NCI-H345 (cell line): Measurements from ENCODE around the gene CISH.

ENCODE experiments used
- DNase-seq: peaks from one replicate; lab custom pipeline; 2025; lab: John Stamatoyannopoulos, UW

The CISH gene

GRCh38 chr3:50611464-50612233 lies at the start of gene CISH:
Gene CISH, minus strand, starts transcription at chr3:50611774. Its CDS starts 124 bp downstream, at chr3:50611650.
- DNase-seq, result peak; percentile 73

- DNase-seq, result no peak
These were observed 48.8 kb upstream of the CISH start for GRCh38 chr3:50660386-50660785.

GRCh38 chr3:50658831-50659230 lies 47.3 kb upstream of the CISH start:
- no peak for DNase-seq

- no peak for DNase-seq
These were observed 46.8 kb upstream of the CISH start for GRCh38 chr3:50658416-50658815.

GRCh38 chr3:50657816-50658215 lies 46.2 kb upstream of the CISH start:
- DNase-seq, result no peak

- DNase-seq, result no peak
These were observed 45.8 kb upstream of the CISH start for GRCh38 chr3:50657407-50657806.

- no peak for DNase-seq
These were observed 45.0 kb upstream of the CISH start for GRCh38 chr3:50656417-50657195.

GRCh38 chr3:50655009-50655830 lies 43.6 kb upstream of the CISH start:
- DNase-seq, result no peak

GRCh38 chr3:50653937-50654595 lies 42.5 kb upstream of the CISH start:
- no peak for DNase-seq

- no peak for DNase-seq
These were observed 41.1 kb upstream of the CISH start for GRCh38 chr3:50652709-50653108.

GRCh38 chr3:50651920-50652529 lies 40.5 kb upstream of the CISH start:
- no peak for DNase-seq

GRCh38 chr3:50651445-50651844 lies 39.9 kb upstream of the CISH start:
- DNase-seq, result no peak

- no peak for DNase-seq
These were observed 38.4 kb upstream of the CISH start for GRCh38 chr3:50650018-50650417.

- DNase-seq, result no peak
These were observed 37.9 kb upstream of the CISH start for GRCh38 chr3:50649451-50649931.

- DNase-seq, result no peak
These were observed 37.4 kb upstream of the CISH start for GRCh38 chr3:50648944-50649343.

GRCh38 chr3:50648313-50648712 lies 36.7 kb upstream of the CISH start:
- DNase-seq, result no peak

- no peak for DNase-seq
These were observed 33.8 kb upstream of the CISH start for GRCh38 chr3:50645378-50645777.

- DNase-seq, result no peak
These were observed 33.0 kb upstream of the CISH start for GRCh38 chr3:50644561-50644960.

GRCh38 chr3:50642382-50642781 lies 30.8 kb upstream of the CISH start:
- no peak for DNase-seq

- DNase-seq, result no peak
These were observed 27.5 kb upstream of the CISH start for GRCh38 chr3:50639055-50639494.

GRCh38 chr3:50637945-50638344 lies 26.4 kb upstream of the CISH start:
- DNase-seq, result no peak
